RWPE2 (cell line): Measurements from ENCODE around the gene NAALADL1.

Experiments
- ATAC-seq: fragments of 200-7000 bp; cut with Tn5 transposase; 3 replicates; pipeline ENCODE4 v1.9.1; 2021; ENCODE audit warnings: low read depth
- DNase-seq: peaks from one replicate; pipeline ENCODE4 v3.0.0-alpha.2; 2020; ENCODE audit warnings: low spot score
- H3K27ac ChIP-seq: fragments of 450-650 bp; 2 replicates; pipeline ENCODE4 v1.5.1; 2017; ENCODE audit warnings: mild to moderate bottlenecking; ENCODE audit not compliant: poor library complexity, severe bottlenecking
- H3K27me3 ChIP-seq: fragments of 250-450 bp; sonication (Bioruptor Pico); 2 replicates; pipeline ENCODE4 v1.5.1; 2021; ENCODE audit warnings: mild to moderate bottlenecking, moderate library complexity; ENCODE audit not compliant: insufficient read depth, poor library complexity, severe bottlenecking
- H3K36me3 ChIP-seq: fragments of 250-450 bp; sonication (Bioruptor Pico); 2 replicates; pipeline ENCODE4 v1.5.1; 2020; ENCODE audit warnings: low read depth, mild to moderate bottlenecking, moderate library complexity
- H3K4me1 ChIP-seq: fragments of 250-450 bp; sonication (Bioruptor Pico); 2 replicates; pipeline ENCODE4 v1.5.1; 2021; ENCODE audit warnings: mild to moderate bottlenecking, moderate library complexity; ENCODE audit not compliant: insufficient read depth, poor library complexity, severe bottlenecking
- H3K4me3 ChIP-seq: fragments of 250-450 bp; sonication (Bioruptor Pico); 2 replicates; pipeline ENCODE4 v1.5.1; 2021; ENCODE audit warnings: mild to moderate bottlenecking, moderate library complexity; ENCODE audit not compliant: severe bottlenecking
- H3K9me3 ChIP-seq: fragments of 250-450 bp; sonication (Bioruptor Pico); 2 replicates; pipeline ENCODE4 v1.5.1; 2021; ENCODE audit warnings: mild to moderate bottlenecking, moderate library complexity; ENCODE audit not compliant: severe bottlenecking
- CTCF ChIP-seq: fragments of 450-650 bp; IDR thresholded peaks from one replicate; pipeline ENCODE4 v1.5.1; 2017; ENCODE audit warnings: mild to moderate bottlenecking, moderate library complexity; ENCODE audit not compliant: poor library complexity, severe bottlenecking

NAALADL1 gene

GRCh38 chr11:65103476-65103875, 45.1 kb upstream of the NAALADL1 start:
- H3K36me3 ChIP-seq: 0 out of 2 replicates have a peak, but pooled peaks cover 9% of the 10 kb centered on the region
- H3K9me3 ChIP-seq: no peaks in the 10 kb centered on the region
- no peaks in the 10 kb centered on the region for H3K4me1 ChIP-seq
- ATAC-seq: no peak
- no peak overlapping the region for H3K27ac ChIP-seq
- TF ChIP-seq CTCF: no peak
- no peak for DNase-seq
- H3K4me3 ChIP-seq: no peak overlapping the region
- no peaks in the 10 kb centered on the region for H3K27me3 ChIP-seq

GRCh38 chr11:65102142-65103095, 44.1 kb upstream of the NAALADL1 start:
- H3K9me3 ChIP-seq: no peaks in the 10 kb centered on the region
- no peak for TF ChIP-seq CTCF
- H3K4me1 ChIP-seq: no peaks in the 10 kb centered on the region
- no peak for ATAC-seq
- peaks cover 18% of the 10 kb centered on the region for H3K36me3 ChIP-seq
- H3K4me3 ChIP-seq: no peak overlapping the region
- H3K27me3 ChIP-seq: no peaks in the 10 kb centered on the region
- no peak for DNase-seq
- H3K27ac ChIP-seq: no peak overlapping the region

- Histone ChIP-seq H3K4me3 (no peak overlapping the region), H3K9me3 (no peaks in the 10 kb centered on the region), H3K36me3 (peaks cover 24% of the 10 kb centered on the region), H3K27me3 (no peaks in the 10 kb centered on the region), H3K27ac (no peak overlapping the region), H3K4me1 (peaks cover 5% of the 10 kb centered on the region)
- TF ChIP-seq CTCF: peak; percentile 25
- no peak for ATAC-seq
- DNase-seq: no peak
Measured at GRCh38 chr11:65100674-65101350, 42.5 kb upstream of the NAALADL1 start.

GRCh38 chr11:65096926-65097325, 38.6 kb upstream of the NAALADL1 start:
- ATAC-seq (no peak), DNase-seq (no peak)
- no peak for TF ChIP-seq CTCF
- Histone ChIP-seq H3K4me3 (peak overlapping the region; percentile 92), H3K9me3 (no peaks in the 10 kb centered on the region), H3K27me3 (no peaks in the 10 kb centered on the region), H3K27ac (peak overlapping the region; percentile 56), H3K4me1 (peaks cover 5% of the 10 kb centered on the region), H3K36me3 (peaks cover 15% of the 10 kb centered on the region)
